Ovary (tissue), 3 donors: ENCODE results near the gene TRNAU1AP.

Experiments used
- EP300 ChIP-seq: sonication (generic); formaldehyde crosslinking; IDR thresholded peaks from one replicate; pipeline ENCODE4 v1.6.1; 2017; ENCODE audit warnings: antibody characterized with exemption
- POLR2A ChIP-seq: fragments of 450-650 bp; IDR thresholded peaks from one replicate; pipeline ENCODE4 v1.6.1; 2017; ENCODE audit warnings: antibody characterized with exemption, mild to moderate bottlenecking, moderate library complexity
- TF ChIP-seq, protein P1 (sequence below), 3 donors: fragments of 450-650 bp in 2 of 3; fragments of 200-600 bp in 1 of 3; IDR thresholded peaks; one replicate each; pipeline versions ENCODE4 v1.5.1 to v1.8.0; 2016 to 2022; ENCODE audit warnings: antibody characterized with exemption in 3 of 3, mild to moderate bottlenecking in 1 of 3
- donor health status: DM: no; HTN: no; CAD: no.

DNA sequence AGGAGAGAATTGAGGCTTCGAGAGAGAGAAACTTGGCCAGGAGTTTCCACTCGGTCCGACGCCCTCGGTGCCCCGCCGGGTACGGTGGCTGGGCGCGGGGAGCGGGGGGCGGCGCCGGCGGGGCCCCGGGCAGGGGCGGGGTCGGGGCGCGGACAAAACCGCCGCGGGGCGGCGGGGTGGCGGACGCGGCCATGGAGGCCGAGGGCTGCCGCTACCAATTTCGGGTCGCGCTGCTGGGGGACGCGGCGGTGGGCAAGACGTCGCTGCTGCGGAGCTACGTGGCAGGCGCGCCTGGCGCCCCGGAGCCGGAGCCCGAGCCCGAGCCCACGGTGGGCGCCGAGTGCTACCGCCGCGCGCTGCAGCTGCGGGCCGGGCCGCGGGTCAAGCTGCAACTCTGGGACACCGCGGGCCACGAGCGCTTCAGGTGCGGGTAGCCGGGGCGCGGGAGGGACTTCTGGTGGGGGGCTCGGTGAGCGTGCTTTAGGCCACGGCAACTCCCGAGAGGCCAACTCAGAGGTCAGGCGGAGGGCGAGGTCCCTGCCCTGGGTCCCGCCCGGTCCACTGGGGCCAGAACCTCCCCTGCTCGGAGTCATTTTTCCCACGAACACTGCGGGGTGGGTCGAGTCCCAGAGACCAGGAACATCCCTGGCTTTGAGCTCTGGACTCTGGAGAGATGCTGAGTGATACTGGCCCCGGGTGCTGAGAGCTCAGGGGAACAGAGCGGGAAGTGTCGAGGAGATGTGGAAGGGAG is 39.6 kb downstream of the TRNAU1AP start:
- TF ChIP-seq, protein P1, sequence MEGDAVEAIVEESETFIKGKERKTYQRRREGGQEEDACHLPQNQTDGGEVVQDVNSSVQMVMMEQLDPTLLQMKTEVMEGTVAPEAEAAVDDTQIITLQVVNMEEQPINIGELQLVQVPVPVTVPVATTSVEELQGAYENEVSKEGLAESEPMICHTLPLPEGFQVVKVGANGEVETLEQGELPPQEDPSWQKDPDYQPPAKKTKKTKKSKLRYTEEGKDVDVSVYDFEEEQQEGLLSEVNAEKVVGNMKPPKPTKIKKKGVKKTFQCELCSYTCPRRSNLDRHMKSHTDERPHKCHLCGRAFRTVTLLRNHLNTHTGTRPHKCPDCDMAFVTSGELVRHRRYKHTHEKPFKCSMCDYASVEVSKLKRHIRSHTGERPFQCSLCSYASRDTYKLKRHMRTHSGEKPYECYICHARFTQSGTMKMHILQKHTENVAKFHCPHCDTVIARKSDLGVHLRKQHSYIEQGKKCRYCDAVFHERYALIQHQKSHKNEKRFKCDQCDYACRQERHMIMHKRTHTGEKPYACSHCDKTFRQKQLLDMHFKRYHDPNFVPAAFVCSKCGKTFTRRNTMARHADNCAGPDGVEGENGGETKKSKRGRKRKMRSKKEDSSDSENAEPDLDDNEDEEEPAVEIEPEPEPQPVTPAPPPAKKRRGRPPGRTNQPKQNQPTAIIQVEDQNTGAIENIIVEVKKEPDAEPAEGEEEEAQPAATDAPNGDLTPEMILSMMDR (IDR thresholded peaks at IDR 0.05), result no peak
- no peak for TF ChIP-seq POLR2A
- no peak for TF ChIP-seq EP300
